Measurements from ENCODE around the gene PTGES3L.
"Not testable (repeated sequence)": the region's sequence is repeated elsewhere in the genome, so short reads cannot be mapped to it uniquely, and the experiment has no call there.

Gene PTGES3L

DNA sequence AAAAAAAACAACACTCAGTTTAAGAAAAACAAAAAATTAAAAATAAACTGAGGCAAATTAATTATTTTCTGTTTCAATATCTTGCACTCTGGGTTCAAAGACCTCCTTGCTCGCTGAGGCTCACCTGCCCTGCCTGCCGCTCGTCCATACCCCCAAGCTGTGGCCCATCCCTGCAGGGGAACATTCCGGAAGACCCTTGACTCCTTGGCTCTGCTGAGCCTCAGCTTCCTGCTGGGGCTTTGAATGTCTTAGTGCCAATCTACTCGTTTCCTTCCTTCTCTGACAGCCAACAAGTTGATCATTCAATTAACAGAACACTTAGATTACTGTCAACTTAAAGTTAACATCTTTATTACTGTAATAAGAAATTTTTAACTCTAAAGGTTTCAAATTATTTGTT is 55.0 kb downstream of the PTGES3L start:
- H3K9me3 ChIP-seq (ENCODE audit: insufficient read depth, low read depth, low read length), result no peaks in the 10 kb centered on the region
- H3K4me3 ChIP-seq (ENCODE audit: low read length), result no peak overlapping the region
- peaks cover 2% of the 10 kb centered on the region; the same call in 1 of the 2 replicates for H3K4me1 ChIP-seq (ENCODE audit: insufficient read depth, low read length)
- no peaks in the 10 kb centered on the region for H3K27me3 ChIP-seq (ENCODE audit: insufficient read depth, low read length)
- no peak overlapping the region for H3K27ac ChIP-seq (ENCODE audit: low read length)
- H3K36me3 ChIP-seq (ENCODE audit: insufficient read depth, low read depth, low read length), result no peaks in the 10 kb centered on the region
- H3K9ac ChIP-seq (ENCODE audit: low read depth, low read length), result no peak overlapping the region

DNA sequence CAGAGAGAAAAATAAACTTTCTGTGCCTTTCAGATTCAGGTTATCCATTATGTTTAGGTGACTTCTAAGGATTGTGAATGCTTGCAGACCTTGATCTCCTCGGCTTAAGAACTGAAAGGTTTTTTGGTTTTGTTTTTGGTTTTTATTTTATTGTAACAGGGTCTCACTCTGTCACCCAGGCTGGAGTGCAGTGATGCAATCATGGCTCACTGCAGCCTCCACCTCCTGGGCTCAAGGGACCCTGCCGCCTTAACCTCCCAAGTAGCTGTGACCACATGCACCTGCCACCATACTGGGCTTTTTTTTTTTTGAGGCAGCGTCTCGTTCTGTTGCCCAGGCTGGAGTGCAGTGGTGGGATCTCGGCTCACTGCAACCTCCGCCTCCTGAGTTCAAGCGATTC is 56.4 kb downstream of the PTGES3L start:
- H3K9ac ChIP-seq (ENCODE audit: low read depth, low read length); H3K4me1 ChIP-seq (ENCODE audit: insufficient read depth, low read length); H3K36me3 ChIP-seq (ENCODE audit: insufficient read depth, low read depth, low read length); H3K4me3 ChIP-seq (ENCODE audit: low read length); H3K9me3 ChIP-seq (ENCODE audit: insufficient read depth, low read depth, low read length); H3K27ac ChIP-seq (ENCODE audit: low read length); H3K27me3 ChIP-seq (ENCODE audit: insufficient read depth, low read length): not testable (repeated sequence)

DNA sequence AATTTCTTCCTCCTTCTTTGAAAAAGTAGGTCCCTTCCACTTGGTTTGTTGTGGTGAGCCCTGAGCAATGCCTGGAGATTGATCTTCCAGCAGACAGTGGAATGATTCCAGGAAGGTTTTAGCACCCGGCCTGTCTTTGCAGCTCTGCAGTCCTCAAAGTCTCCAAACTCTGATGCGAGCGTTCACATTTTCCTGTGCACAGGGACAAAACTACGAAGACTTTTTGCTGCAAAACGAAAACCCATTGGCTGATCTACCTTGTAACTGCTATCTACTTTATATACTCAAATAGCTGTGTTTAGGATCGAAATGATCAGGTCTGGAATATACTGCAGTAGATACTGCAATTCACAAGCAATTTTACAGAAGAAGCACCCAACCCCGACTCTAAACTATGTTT is 57.6 kb downstream of the PTGES3L start:
- peaks cover 5% of the 10 kb centered on the region; the same call in 1 of the 2 replicates for H3K4me1 ChIP-seq (ENCODE audit: insufficient read depth, low read length)
- H3K36me3 ChIP-seq (ENCODE audit: insufficient read depth, low read depth, low read length), result no peaks in the 10 kb centered on the region
- H3K9ac ChIP-seq (ENCODE audit: low read depth, low read length), result no peak overlapping the region
- H3K4me3 ChIP-seq (ENCODE audit: low read length), result no peak overlapping the region
- no peaks in the 10 kb centered on the region for H3K9me3 ChIP-seq (ENCODE audit: insufficient read depth, low read depth, low read length)
- no peaks in the 10 kb centered on the region for H3K27me3 ChIP-seq (ENCODE audit: insufficient read depth, low read length)
- H3K27ac ChIP-seq (ENCODE audit: low read length), result no peak overlapping the region

DNA sequence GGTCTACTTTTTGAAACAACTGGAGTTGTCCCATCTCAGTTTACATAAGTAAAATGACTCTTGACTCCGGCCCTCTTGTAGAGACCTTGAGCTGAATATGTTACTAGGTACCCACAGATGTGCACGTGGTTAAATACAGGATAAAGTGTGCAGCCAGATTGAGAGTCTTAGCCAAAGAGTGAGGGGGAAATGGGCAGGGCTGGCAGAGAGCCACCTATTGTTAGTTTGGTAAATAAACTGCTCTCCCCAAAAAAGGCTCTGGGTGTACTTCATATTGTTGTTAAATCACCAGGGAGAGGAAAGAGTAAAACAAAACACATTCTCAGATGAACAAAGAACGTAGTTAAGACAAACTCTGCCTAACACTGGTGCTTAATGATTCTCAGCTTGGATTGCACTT is 59.0 kb downstream of the PTGES3L start:
- Histone ChIP-seq H3K27ac (ENCODE audit: low read length) (no peak overlapping the region), H3K27me3 (ENCODE audit: insufficient read depth, low read length) (no peaks in the 10 kb centered on the region), H3K4me3 (ENCODE audit: low read length) (no peak overlapping the region), H3K36me3 (ENCODE audit: insufficient read depth, low read depth, low read length) (no peaks in the 10 kb centered on the region), H3K4me1 (ENCODE audit: insufficient read depth, low read length) (peaks cover 6% of the 10 kb centered on the region; the same call in 1 of the 2 replicates), H3K9me3 (ENCODE audit: insufficient read depth, low read depth, low read length) (no peaks in the 10 kb centered on the region), H3K9ac (ENCODE audit: low read depth, low read length) (no peak overlapping the region)

DNA sequence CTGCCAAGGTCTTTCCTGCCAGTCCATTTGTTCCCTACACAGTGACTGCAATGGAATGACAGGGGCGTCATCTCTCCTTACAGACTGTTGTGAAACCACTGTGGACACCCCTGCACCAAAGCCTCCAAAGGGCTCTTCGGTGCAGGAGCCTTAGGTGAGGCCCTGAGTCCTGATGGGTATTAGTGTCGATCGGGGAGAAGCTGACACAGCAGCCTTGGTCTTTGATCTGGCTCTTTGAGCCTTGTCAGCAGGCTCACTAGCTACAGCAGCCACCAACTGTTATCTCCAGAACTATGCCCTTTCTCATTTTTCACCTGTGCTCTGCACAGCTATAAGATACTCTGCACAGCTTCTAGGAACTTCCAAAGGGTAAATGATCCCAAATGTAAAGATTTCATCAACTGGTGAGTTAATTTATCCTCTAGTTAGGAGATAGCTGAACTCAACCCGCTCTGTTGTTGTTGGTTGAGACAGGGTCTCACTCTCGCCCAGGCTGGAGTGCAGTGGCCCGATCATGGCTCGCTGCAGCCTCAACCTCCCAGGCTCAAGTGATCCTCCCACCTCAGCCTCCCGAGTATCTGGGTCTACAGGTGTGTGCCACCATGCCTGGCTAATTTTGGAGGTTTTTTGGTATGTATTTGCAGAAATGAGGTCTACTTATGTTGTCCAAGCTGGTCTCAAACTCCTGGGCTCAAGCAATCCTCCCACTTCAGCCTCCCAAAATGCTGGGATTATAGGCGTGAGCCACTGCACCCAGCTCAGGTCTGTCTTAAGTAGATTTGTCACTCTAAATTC is 59.6 kb downstream of the PTGES3L start:
- no peaks in the 10 kb centered on the region for H3K36me3 ChIP-seq (ENCODE audit: insufficient read depth, low read depth, low read length)
- H3K9me3 ChIP-seq (ENCODE audit: insufficient read depth, low read depth, low read length), result no peaks in the 10 kb centered on the region
- no peak overlapping the region for H3K9ac ChIP-seq (ENCODE audit: low read depth, low read length)
- no peaks in the 10 kb centered on the region for H3K27me3 ChIP-seq (ENCODE audit: insufficient read depth, low read length)
- H3K4me3 ChIP-seq (ENCODE audit: low read length), result no peak overlapping the region
- no peak overlapping the region for H3K27ac ChIP-seq (ENCODE audit: low read length)
- H3K4me1 ChIP-seq (ENCODE audit: insufficient read depth, low read length), result peaks cover 6% of the 10 kb centered on the region; the same call in 1 of the 2 replicates

DNA sequence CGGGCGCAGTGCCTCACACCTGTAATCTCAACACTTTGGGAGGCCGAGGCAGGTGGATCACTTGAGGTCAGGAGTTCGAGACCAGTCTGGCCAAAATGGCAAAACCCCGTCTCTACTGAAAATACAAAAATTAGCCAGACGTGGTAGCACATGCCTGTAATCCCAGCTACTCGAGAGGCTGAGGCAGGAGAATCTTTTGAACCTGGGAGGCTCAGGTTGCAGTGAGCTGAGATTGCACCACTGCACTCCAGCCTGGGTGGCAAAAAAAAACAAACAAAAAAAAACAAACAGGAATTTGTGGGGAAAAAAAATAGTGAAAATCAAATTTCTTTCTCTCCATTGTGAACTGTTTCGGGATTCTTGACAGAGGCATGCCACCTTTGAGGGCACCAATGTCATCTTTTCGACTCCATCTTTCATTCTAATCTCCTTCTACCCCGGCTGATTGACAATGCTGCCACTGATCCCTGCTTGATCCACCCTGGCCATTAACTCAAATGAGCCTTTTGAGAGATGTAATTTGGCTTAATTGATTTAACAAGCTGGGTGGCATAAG is 60.3 kb downstream of the PTGES3L start:
- not testable (repeated sequence) for H3K4me3 ChIP-seq (ENCODE audit: low read length); H3K4me1 ChIP-seq (ENCODE audit: insufficient read depth, low read length); H3K9me3 ChIP-seq (ENCODE audit: insufficient read depth, low read depth, low read length); H3K36me3 ChIP-seq (ENCODE audit: insufficient read depth, low read depth, low read length); H3K9ac ChIP-seq (ENCODE audit: low read depth, low read length); H3K27ac ChIP-seq (ENCODE audit: low read length); H3K27me3 ChIP-seq (ENCODE audit: insufficient read depth, low read length)

DNA sequence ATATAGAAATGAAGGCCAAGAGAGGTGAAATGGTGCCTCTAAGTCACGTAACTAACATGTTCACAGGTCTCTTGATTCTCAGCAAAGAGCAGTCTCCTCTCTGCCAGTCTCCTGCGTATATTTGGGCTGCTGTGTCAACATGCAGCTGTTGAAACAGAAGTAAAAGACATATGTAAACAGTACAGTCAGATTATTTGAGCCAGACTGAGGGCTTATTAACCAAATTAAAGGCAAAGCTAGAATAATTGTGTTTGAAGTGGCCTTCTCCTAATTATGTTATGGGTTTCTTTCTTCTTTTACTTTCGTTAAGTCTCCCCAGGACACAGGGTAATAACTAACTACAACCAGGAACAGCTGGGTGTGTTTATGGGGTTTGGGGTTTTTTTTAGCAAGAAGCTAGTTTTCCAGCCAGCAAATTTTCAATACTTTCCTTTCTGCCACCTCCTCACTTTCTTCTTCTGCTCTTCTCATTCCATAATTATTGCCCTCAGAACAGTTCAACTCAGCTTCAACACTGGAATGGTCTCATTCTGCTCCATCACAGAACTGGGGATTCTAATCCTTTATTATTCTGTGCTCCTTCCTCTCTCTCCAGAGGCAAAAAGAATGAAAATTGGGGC is 60.9 kb downstream of the PTGES3L start:
- no peak overlapping the region for H3K27ac ChIP-seq (ENCODE audit: low read length)

More for the DNA sequence above, 60.9 kb downstream of the PTGES3L start:
- H3K4me1 ChIP-seq (ENCODE audit: insufficient read depth, low read length), result peaks cover 6% of the 10 kb centered on the region; the same call in 1 of the 2 replicates
- no peaks in the 10 kb centered on the region for H3K27me3 ChIP-seq (ENCODE audit: insufficient read depth, low read length)
- no peak overlapping the region for H3K9ac ChIP-seq (ENCODE audit: low read depth, low read length)
- no peak overlapping the region for H3K4me3 ChIP-seq (ENCODE audit: low read length)
- H3K36me3 ChIP-seq (ENCODE audit: insufficient read depth, low read depth, low read length), result no peaks in the 10 kb centered on the region
- H3K9me3 ChIP-seq (ENCODE audit: insufficient read depth, low read depth, low read length), result no peaks in the 10 kb centered on the region
